HL-60 (cell line): Measurements from ENCODE around the gene TNFRSF12A.

ENCODE experiments used
- DNase-seq, 2 experiments: peaks; one replicate each; pipeline ENCODE4 v3.0.0-alpha.2; 2010 to 2020; ENCODE audit warnings: low read depth in 1 of 2, low spot score in 1 of 2
- H3K27ac ChIP-seq: fragments of 250-450 bp; sonication (Bioruptor Pico); replicated peaks from 2 replicates; pipeline ENCODE4 v1.5.1; 2020; ENCODE audit warnings: mild to moderate bottlenecking, moderate library complexity
- H3K27me3 ChIP-seq: fragments of 250-450 bp; sonication (Bioruptor Pico); 2 replicates; pipeline ENCODE4 v1.5.1; 2021; ENCODE audit warnings: mild to moderate bottlenecking, moderate library complexity; ENCODE audit not compliant: insufficient read depth, poor library complexity, severe bottlenecking
- H3K4me3 ChIP-seq: replicated peaks from 2 replicates; pipeline ENCODE4 v1.5.1; 2011; ENCODE audit warnings: mild to moderate bottlenecking, control low read depth, low read length; ENCODE audit not compliant: insufficient read depth
- GABPA ChIP-seq: IDR thresholded peaks from 2 replicates; pipeline ENCODE4 v1.6.1; 2012; ENCODE audit warnings: low read depth
- POLR2AphosphoS5 ChIP-seq: IDR thresholded peaks from 2 replicates; pipeline ENCODE4 v1.6.1; 2012; ENCODE audit warnings: low read depth
- SPI1 ChIP-seq: IDR thresholded peaks from 2 replicates; pipeline ENCODE4 v1.6.1; 2012; ENCODE audit warnings: low read depth, mild to moderate bottlenecking, borderline replicate concordance
- TF ChIP-seq, protein P1 (sequence below): IDR thresholded peaks from 2 replicates; pipeline ENCODE4 v1.6.1; 2012; ENCODE audit warnings: low read depth; ENCODE audit not compliant: insufficient replicate concordance
- TF ChIP-seq, protein P2 (sequence below): IDR thresholded peaks from one replicate; pipeline ENCODE4 v1.5.1; 2011; ENCODE audit warnings: low read length, control low read depth, inconsistent platforms; ENCODE audit not compliant: insufficient read depth

The TNFRSF12A gene

DNA sequence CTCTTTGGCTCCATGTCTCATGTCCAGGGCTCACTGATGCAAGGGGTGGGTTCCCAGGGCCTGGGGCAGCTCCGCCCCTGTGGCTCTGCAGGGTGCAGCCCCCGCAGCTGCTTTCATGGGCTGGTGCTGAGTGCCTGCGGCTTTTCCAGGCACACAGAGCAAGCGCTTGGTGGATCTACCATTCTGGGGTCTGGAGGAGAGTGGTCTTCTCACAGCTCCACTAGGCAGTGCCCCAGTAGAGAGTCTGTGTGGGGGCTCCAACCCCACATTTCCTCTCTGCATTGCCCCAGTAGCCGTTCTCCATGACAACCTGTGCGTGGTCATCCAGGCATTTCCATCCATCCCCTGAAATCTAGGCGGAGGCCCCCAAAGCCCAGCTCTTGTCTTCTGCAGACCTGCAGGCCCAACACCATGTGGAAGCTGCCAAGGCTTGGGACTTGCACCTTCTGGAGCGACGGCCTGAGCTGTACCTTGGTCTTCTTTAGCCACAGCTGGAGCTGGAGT lies 50.5 kb downstream of the TNFRSF12A start:
- TF ChIP-seq SPI1 = no peak
- TF ChIP-seq, protein P1, sequence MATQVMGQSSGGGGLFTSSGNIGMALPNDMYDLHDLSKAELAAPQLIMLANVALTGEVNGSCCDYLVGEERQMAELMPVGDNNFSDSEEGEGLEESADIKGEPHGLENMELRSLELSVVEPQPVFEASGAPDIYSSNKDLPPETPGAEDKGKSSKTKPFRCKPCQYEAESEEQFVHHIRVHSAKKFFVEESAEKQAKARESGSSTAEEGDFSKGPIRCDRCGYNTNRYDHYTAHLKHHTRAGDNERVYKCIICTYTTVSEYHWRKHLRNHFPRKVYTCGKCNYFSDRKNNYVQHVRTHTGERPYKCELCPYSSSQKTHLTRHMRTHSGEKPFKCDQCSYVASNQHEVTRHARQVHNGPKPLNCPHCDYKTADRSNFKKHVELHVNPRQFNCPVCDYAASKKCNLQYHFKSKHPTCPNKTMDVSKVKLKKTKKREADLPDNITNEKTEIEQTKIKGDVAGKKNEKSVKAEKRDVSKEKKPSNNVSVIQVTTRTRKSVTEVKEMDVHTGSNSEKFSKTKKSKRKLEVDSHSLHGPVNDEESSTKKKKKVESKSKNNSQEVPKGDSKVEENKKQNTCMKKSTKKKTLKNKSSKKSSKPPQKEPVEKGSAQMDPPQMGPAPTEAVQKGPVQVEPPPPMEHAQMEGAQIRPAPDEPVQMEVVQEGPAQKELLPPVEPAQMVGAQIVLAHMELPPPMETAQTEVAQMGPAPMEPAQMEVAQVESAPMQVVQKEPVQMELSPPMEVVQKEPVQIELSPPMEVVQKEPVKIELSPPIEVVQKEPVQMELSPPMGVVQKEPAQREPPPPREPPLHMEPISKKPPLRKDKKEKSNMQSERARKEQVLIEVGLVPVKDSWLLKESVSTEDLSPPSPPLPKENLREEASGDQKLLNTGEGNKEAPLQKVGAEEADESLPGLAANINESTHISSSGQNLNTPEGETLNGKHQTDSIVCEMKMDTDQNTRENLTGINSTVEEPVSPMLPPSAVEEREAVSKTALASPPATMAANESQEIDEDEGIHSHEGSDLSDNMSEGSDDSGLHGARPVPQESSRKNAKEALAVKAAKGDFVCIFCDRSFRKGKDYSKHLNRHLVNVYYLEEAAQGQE = no peak
- TF ChIP-seq GABPA = no peak
- TF ChIP-seq, protein P2, sequence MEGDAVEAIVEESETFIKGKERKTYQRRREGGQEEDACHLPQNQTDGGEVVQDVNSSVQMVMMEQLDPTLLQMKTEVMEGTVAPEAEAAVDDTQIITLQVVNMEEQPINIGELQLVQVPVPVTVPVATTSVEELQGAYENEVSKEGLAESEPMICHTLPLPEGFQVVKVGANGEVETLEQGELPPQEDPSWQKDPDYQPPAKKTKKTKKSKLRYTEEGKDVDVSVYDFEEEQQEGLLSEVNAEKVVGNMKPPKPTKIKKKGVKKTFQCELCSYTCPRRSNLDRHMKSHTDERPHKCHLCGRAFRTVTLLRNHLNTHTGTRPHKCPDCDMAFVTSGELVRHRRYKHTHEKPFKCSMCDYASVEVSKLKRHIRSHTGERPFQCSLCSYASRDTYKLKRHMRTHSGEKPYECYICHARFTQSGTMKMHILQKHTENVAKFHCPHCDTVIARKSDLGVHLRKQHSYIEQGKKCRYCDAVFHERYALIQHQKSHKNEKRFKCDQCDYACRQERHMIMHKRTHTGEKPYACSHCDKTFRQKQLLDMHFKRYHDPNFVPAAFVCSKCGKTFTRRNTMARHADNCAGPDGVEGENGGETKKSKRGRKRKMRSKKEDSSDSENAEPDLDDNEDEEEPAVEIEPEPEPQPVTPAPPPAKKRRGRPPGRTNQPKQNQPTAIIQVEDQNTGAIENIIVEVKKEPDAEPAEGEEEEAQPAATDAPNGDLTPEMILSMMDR = no peak
- TF ChIP-seq POLR2AphosphoS5 = no peak
- Histone ChIP-seq H3K27me3 (no peaks in the 10 kb centered on the region), H3K4me3 (no peak overlapping the region), H3K27ac (no peak overlapping the region)
- no peak for DNase-seq

DNA sequence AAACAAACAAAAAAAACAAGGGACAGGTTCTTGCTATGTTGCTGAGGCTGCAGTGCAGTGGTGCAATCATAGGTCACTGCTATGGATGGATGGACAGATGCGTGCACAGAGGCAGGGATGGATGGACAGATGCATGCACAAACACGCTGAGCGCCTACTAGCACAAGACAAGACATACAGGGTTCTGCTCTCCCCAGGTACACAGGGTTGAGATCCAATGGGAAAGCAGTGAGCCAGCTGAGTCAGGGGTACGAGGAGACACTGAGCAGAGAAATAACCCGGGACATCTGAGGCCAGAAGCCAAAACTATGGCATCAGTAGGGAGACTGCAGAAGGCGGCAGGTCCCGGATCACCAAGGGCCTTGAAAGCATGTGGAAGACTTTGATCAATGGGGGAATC lies 51.5 kb downstream of the TNFRSF12A start:
- H3K4me3 ChIP-seq = no peak overlapping the region
- H3K27me3 ChIP-seq = no peaks in the 10 kb centered on the region
- DNase-seq = no peak
- no peak for TF ChIP-seq POLR2AphosphoS5
- TF ChIP-seq, protein P2 = no peak
- TF ChIP-seq, protein P1 = no peak
- TF ChIP-seq SPI1 = no peak
- no peak for TF ChIP-seq GABPA
- H3K27ac ChIP-seq = no peak overlapping the region
